PC-3 (cell line): ENCODE data around the gene LCLAT1.

Source experiments
- CTCF ChIP-seq: fragments of 300-600 bp; sonication (generic); conservative IDR thresholded peaks from 2 replicates; pipeline ENCODE4 v1.5.1; 2017; ENCODE audit warnings: antibody characterized with exemption, low read depth, mild to moderate bottlenecking, low read length
- EZH2 ChIP-seq: fragments of 300-600 bp; sonication (generic); IDR thresholded peaks from one replicate; pipeline ENCODE4 v1.6.1; 2017; ENCODE audit warnings: antibody characterized with exemption, mild to moderate bottlenecking, low read length; ENCODE audit not compliant: unreplicated experiment
- EZH2phosphoT487 ChIP-seq: fragments of 300-600 bp; sonication (generic); IDR thresholded peaks from 2 replicates; pipeline ENCODE4 v1.6.1; 2018; ENCODE audit warnings: mild to moderate bottlenecking, antibody characterized with exemption, low read length, borderline replicate concordance

DNA sequence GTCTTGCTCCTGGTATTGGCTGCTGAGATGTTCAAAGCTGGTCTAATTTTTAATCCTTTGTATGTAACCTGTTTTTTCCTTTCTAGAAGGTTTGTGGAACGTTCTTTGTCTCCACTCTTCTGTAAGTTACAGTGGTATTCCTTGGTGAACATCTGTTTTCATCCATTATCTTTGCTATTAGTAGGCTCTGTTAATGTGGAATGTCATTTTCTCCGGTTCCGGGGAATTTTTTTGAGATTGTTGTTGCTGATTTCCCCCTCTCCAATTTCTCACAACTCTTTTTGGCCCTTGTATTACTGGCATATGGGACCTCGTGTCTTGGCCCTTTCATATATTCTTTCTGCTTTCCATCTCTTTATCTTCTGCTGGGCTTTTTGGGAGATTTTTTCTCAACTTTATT, 63.4 kb downstream of the LCLAT1 start:
- no peak for TF ChIP-seq EZH2
- no peak for TF ChIP-seq CTCF
- no peak for TF ChIP-seq EZH2phosphoT487
